Uterus (tissue), 2 donors: Measurements from ENCODE around the gene KCNK6.

Source experiments
- POLR2A ChIP-seq, 2 donors: fragments of 450-650 bp; IDR thresholded peaks; one replicate each; pipeline ENCODE4 v1.6.1; 2016; ENCODE audit warnings: antibody characterized with exemption in 2 of 2, mild to moderate bottlenecking in 1 of 2, moderate library complexity in 1 of 2
- TF ChIP-seq, protein P1 (sequence below), 4 experiments: fragments of 200-600 bp in 2 of 4; fragments of 450-650 bp in 2 of 4; sonication (generic) in 2 of 4; IDR thresholded peaks; one replicate each; pipeline ENCODE4 v1.5.1; 2016 to 2019; ENCODE audit warnings: antibody characterized with exemption in 4 of 4, mild to moderate bottlenecking in 2 of 4, moderate library complexity in 1 of 4

DNA sequence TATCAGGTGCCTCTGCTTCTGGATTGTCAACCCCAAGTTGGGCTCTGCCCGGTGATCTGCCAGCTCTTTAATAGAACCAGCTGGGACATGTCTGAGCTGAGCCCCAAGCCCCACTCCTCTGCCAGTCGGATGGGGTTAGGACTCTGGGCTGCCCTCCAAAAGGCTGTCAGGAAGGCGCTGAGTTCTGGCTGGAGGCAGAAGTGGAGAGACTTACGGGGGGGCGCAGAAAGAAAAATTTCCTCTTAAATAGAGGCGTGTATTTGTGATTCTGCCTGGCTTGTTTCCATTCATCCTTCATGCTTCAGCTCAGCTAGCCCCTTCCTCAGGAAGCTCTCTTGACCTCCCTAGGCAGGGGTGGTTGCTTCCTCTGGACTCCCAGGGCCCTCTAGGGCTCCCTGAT lies 985 bp upstream of the KCNK6 start:
- TF ChIP-seq, protein P1, sequence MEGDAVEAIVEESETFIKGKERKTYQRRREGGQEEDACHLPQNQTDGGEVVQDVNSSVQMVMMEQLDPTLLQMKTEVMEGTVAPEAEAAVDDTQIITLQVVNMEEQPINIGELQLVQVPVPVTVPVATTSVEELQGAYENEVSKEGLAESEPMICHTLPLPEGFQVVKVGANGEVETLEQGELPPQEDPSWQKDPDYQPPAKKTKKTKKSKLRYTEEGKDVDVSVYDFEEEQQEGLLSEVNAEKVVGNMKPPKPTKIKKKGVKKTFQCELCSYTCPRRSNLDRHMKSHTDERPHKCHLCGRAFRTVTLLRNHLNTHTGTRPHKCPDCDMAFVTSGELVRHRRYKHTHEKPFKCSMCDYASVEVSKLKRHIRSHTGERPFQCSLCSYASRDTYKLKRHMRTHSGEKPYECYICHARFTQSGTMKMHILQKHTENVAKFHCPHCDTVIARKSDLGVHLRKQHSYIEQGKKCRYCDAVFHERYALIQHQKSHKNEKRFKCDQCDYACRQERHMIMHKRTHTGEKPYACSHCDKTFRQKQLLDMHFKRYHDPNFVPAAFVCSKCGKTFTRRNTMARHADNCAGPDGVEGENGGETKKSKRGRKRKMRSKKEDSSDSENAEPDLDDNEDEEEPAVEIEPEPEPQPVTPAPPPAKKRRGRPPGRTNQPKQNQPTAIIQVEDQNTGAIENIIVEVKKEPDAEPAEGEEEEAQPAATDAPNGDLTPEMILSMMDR (IDR thresholded peaks at IDR 0.05): no peak
- TF ChIP-seq POLR2A (IDR thresholded peaks at IDR 0.05): no peak
